ENCODE measurements around the gene JUP.

JUP gene

GRCh38 chr17:41717408-41718286 lies 68.9 kb downstream of the JUP start:
- DNase-seq = no peak

- no peak for DNase-seq
Measured at GRCh38 chr17:41711669-41712400, 74.7 kb downstream of the JUP start, which contains the start of gene GAST. Gene GAST, plus strand, starts transcription at chr17:41712331. Its CDS starts 3,106 bp downstream, at chr17:41715437.

GRCh38 chr17:41710472-41711090 lies 75.9 kb downstream of the JUP start:
- DNase-seq = no peak

- no peak for DNase-seq
Measured at GRCh38 chr17:41707803-41708669, 78.5 kb downstream of the JUP start.

- DNase-seq = no peak
Measured at GRCh38 chr17:41705271-41705991, 81.1 kb downstream of the JUP start.

Data from NCI-H446 treated with DMSO at 0.1 percent for 48 hours (cell line).